ENCODE measurements around the gene STAM.

Gene STAM

GRCh38 chr10:17643755-17644484 lies at the start of gene STAM (continued):
- TF ChIP-seq ZNF121 (tag by site-specific recombination; IDR thresholded peaks at IDR 0.05) (peak; percentile 83; the same call in 1 of the 2 replicates), GLIS1 (tag by site-specific recombination; IDR thresholded peaks at IDR 0.05) (peak; percentile 24; the same call in 1 of the 2 replicates), ZBTB8A (tag by site-specific recombination; IDR thresholded peaks at IDR 0.05) (peak; percentile 72), ZNF645 (tag by site-specific recombination; IDR thresholded peaks at IDR 0.05) (no peak), ZNF501 (tag by site-specific recombination; IDR thresholded peaks at IDR 0.05) (0 out of 2 replicates have a peak, but pooled peaks have one; percentile 22), ZBTB17 (tag by site-specific recombination; IDR thresholded peaks at IDR 0.05) (peak; percentile 96), ZNF76 (tag by site-specific recombination; IDR thresholded peaks at IDR 0.05; ENCODE audit: borderline replicate concordance, low read depth) (peak; percentile 97), ZNF266 (tag by site-specific recombination; IDR thresholded peaks at IDR 0.05; ENCODE audit: low read depth) (no peak), ZSCAN16 (tag by site-specific recombination; IDR thresholded peaks at IDR 0.05) (no peak), ZNF558 (tag by site-specific recombination; IDR thresholded peaks at IDR 0.05) (peak; percentile 31; the same call in 1 of the 2 replicates), ZFP41 (tag by site-specific recombination; IDR thresholded peaks at IDR 0.05; ENCODE audit: borderline replicate concordance) (no peak), SCRT2 (tag by site-specific recombination; IDR thresholded peaks at IDR 0.05) (peak; percentile 93), ZBTB48 (tag by site-specific recombination; IDR thresholded peaks at IDR 0.05) (peak; percentile 57; the same call in 1 of the 2 replicates), MZF1 (tag by site-specific recombination; IDR thresholded peaks at IDR 0.05; ENCODE audit: borderline replicate concordance) (no peak), IKZF3 (tag by site-specific recombination; IDR thresholded peaks at IDR 0.05) (peak; percentile 56), FEZF1 (tag by site-specific recombination; IDR thresholded peaks at IDR 0.05) (peak; percentile 93), CTCF (tag by site-specific recombination; IDR thresholded peaks at IDR 0.05) (no peak), ZNF837 (tag by site-specific recombination; IDR thresholded peaks at IDR 0.05) (no peak), ZNF335 (tag by site-specific recombination; conservative IDR thresholded peaks at IDR 0.05) (peak; percentile 100), ZNF394 (tag by site-specific recombination; IDR thresholded peaks at IDR 0.05; ENCODE audit: borderline replicate concordance) (0 out of 2 replicates have a peak, but pooled peaks have one; percentile 48), ZNF354C (tag by site-specific recombination; IDR thresholded peaks at IDR 0.05; ENCODE audit: borderline replicate concordance, low read depth) (no peak), SP2 (tag by site-specific recombination; IDR thresholded peaks at IDR 0.05) (peak; percentile 39; the same call in 1 of the 2 replicates), ZBTB49 (tag by site-specific recombination; IDR thresholded peaks at IDR 0.05; ENCODE audit: low read depth) (no peak)
- TF ChIP-seq, protein P1, sequence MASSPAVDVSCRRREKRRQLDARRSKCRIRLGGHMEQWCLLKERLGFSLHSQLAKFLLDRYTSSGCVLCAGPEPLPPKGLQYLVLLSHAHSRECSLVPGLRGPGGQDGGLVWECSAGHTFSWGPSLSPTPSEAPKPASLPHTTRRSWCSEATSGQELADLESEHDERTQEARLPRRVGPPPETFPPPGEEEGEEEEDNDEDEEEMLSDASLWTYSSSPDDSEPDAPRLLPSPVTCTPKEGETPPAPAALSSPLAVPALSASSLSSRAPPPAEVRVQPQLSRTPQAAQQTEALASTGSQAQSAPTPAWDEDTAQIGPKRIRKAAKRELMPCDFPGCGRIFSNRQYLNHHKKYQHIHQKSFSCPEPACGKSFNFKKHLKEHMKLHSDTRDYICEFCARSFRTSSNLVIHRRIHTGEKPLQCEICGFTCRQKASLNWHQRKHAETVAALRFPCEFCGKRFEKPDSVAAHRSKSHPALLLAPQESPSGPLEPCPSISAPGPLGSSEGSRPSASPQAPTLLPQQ (tag by site-specific recombination; IDR thresholded peaks at IDR 0.05) = 0 out of 2 replicates have a peak, but pooled peaks have one; percentile 12
- TF ChIP-seq, protein P2, sequence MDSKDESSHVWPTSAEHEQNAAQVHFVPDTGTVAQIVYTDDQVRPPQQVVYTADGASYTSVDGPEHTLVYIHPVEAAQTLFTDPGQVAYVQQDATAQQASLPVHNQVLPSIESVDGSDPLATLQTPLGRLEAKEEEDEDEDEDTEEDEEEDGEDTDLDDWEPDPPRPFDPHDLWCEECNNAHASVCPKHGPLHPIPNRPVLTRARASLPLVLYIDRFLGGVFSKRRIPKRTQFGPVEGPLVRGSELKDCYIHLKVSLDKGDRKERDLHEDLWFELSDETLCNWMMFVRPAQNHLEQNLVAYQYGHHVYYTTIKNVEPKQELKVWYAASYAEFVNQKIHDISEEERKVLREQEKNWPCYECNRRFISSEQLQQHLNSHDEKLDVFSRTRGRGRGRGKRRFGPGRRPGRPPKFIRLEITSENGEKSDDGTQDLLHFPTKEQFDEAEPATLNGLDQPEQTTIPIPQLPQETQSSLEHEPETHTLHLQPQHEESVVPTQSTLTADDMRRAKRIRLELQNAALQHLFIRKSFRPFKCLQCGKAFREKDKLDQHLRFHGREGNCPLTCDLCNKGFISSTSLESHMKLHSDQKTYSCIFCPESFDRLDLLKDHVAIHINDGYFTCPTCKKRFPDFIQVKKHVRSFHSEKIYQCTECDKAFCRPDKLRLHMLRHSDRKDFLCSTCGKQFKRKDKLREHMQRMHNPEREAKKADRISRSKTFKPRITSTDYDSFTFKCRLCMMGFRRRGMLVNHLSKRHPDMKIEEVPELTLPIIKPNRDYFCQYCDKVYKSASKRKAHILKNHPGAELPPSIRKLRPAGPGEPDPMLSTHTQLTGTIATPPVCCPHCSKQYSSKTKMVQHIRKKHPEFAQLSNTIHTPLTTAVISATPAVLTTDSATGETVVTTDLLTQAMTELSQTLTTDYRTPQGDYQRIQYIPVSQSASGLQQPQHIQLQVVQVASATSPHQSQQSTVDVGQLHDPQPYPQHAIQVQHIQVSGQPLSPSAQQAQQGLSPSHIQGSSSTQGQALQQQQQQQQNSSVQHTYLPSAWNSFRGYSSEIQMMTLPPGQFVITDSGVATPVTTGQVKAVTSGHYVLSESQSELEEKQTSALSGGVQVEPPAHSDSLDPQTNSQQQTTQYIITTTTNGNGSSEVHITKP (tag by site-specific recombination; IDR thresholded peaks at IDR 0.05) = 0 out of 2 replicates have a peak, but pooled peaks have one; percentile 24
- TF ChIP-seq, protein P3, sequence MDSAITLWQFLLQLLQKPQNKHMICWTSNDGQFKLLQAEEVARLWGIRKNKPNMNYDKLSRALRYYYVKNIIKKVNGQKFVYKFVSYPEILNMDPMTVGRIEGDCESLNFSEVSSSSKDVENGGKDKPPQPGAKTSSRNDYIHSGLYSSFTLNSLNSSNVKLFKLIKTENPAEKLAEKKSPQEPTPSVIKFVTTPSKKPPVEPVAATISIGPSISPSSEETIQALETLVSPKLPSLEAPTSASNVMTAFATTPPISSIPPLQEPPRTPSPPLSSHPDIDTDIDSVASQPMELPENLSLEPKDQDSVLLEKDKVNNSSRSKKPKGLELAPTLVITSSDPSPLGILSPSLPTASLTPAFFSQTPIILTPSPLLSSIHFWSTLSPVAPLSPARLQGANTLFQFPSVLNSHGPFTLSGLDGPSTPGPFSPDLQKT (IDR thresholded peaks at IDR 0.05; ENCODE audit: borderline replicate concordance, low read depth, low read length) = no peak
